ENCODE measurements around the gene ALK. TPM values are rescaled to one million over a fixed set of nuclear protein-coding genes. Genes with fewer than 3 reads are reported as not detected.

The ALK gene
- total RNA-seq, 1 experiment from 2014 or later = 0.07 TPM

DNA sequence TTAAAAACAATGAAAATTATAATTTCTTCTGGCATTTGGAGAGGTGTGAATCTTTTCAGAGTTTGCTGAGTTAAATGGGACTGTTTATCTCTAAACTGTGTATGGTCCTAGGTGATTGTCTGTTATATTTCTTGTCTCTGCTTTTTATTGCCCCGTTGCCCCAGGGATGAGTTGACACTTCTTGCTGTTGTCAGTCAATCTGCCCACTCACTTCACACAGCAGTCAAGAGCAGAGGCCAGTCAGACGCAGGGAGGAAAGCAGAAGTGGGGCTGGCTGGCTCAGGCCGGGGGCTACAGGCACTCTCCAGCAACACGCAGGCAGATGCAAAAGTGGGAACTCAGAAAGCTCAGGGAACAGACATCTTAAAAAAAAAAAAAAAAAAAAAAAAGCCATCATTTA, 441.0 kb downstream of the ALK start:
- TF ChIP-seq, protein P1, sequence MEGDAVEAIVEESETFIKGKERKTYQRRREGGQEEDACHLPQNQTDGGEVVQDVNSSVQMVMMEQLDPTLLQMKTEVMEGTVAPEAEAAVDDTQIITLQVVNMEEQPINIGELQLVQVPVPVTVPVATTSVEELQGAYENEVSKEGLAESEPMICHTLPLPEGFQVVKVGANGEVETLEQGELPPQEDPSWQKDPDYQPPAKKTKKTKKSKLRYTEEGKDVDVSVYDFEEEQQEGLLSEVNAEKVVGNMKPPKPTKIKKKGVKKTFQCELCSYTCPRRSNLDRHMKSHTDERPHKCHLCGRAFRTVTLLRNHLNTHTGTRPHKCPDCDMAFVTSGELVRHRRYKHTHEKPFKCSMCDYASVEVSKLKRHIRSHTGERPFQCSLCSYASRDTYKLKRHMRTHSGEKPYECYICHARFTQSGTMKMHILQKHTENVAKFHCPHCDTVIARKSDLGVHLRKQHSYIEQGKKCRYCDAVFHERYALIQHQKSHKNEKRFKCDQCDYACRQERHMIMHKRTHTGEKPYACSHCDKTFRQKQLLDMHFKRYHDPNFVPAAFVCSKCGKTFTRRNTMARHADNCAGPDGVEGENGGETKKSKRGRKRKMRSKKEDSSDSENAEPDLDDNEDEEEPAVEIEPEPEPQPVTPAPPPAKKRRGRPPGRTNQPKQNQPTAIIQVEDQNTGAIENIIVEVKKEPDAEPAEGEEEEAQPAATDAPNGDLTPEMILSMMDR (IDR thresholded peaks at IDR 0.05; ENCODE audit: unreplicated experiment) = no peak
- Mint-ChIP-seq H3K36me3 (ENCODE audit: insufficient read depth, unreplicated experiment) (no peaks in the 10 kb centered on the region), H3K27ac (ENCODE audit: low read depth, unreplicated experiment) (no peak overlapping the region), H3K27me3 (ENCODE audit: insufficient read depth, unreplicated experiment) (no peaks in the 10 kb centered on the region), H3K4me3 (ENCODE audit: unreplicated experiment) (no peak overlapping the region), H3K4me1 (ENCODE audit: insufficient read depth, unreplicated experiment) (no peaks in the 10 kb centered on the region), H3K9me3 (ENCODE audit: unreplicated experiment) (peaks cover 7% of the 10 kb centered on the region)
- POLR2A ChIA-PET = no interaction called here
- BruUV-seq (replicated peaks) = no TSS peak
- DNase-seq (ENCODE audit: unreplicated experiment) = no peak
- CTCF ChIA-PET = interaction anchor here (0.5 kb wide), 1 partner anchor 40 kb away, joined by 3 read pairs; no protein-coding TSS in a partner anchor
- intact Hi-C loops (cut with micrococcal nuclease) = no loop called here

- intact Hi-C loops (cut with micrococcal nuclease) = no loop called here
- Mint-ChIP-seq H3K4me3 (ENCODE audit: unreplicated experiment) (no peak overlapping the region), H3K9me3 (ENCODE audit: unreplicated experiment) (peaks cover 7% of the 10 kb centered on the region), H3K4me1 (ENCODE audit: insufficient read depth, unreplicated experiment) (no peaks in the 10 kb centered on the region), H3K27ac (ENCODE audit: low read depth, unreplicated experiment) (no peak overlapping the region), H3K27me3 (ENCODE audit: insufficient read depth, unreplicated experiment) (no peaks in the 10 kb centered on the region), H3K36me3 (ENCODE audit: insufficient read depth, unreplicated experiment) (no peaks in the 10 kb centered on the region)
- POLR2A ChIA-PET = no interaction called here
- TF ChIP-seq, protein P1 (IDR thresholded peaks at IDR 0.05; ENCODE audit: unreplicated experiment) = no peak
- DNase-seq (ENCODE audit: unreplicated experiment) = no peak
- no TSS peak for BruUV-seq (replicated peaks)
- CTCF ChIA-PET = no interaction called here
Measured at GRCh38 chr2:29479401-29479800, 442.0 kb downstream of the ALK start.

GRCh38 chr2:29478641-29479040, 442.7 kb downstream of the ALK start:
- no peak overlapping the region for H3K27ac Mint-ChIP-seq (ENCODE audit: low read depth, unreplicated experiment)
- H3K4me1 Mint-ChIP-seq (ENCODE audit: insufficient read depth, unreplicated experiment) = no peaks in the 10 kb centered on the region
- ChIA-PET POLR2A (interaction anchor here (0.6 kb wide), 1 partner anchor 562 kb away, joined by 3 read pairs; no protein-coding TSS in a partner anchor), CTCF (interaction anchor here (0.5 kb wide), 1 partner anchor 364 kb away, joined by 3 read pairs; no protein-coding TSS in a partner anchor)
- H3K36me3 Mint-ChIP-seq (ENCODE audit: insufficient read depth, unreplicated experiment) = no peaks in the 10 kb centered on the region
- H3K27me3 Mint-ChIP-seq (ENCODE audit: insufficient read depth, unreplicated experiment) = no peaks in the 10 kb centered on the region
- no peak overlapping the region for H3K4me3 Mint-ChIP-seq (ENCODE audit: unreplicated experiment)
- intact Hi-C loops (cut with micrococcal nuclease) = no loop called here
- TF ChIP-seq, protein P1 (IDR thresholded peaks at IDR 0.05; ENCODE audit: unreplicated experiment) = no peak
- no peak for DNase-seq (ENCODE audit: unreplicated experiment)
- H3K9me3 Mint-ChIP-seq (ENCODE audit: unreplicated experiment) = peaks cover 3% of the 10 kb centered on the region
- BruUV-seq (replicated peaks) = no TSS peak

DNA sequence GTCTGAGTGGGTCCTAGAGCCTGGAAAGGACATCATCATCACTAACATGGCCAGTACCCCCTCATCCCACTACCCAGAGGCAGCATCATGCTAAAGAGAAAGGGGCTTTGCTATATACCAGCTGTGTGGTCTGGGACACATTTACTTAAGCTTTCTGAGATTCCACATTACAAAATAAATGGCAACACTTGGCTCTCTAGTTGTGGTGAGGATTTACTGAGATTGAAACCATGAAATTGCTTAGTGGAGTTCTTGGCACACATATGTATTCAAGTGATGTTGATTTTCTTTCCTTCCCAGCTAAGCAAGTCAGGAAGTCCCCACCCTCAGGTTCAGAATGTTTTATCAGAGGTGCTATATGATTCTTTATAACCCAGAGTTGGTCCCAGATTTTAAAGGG, 444.2 kb downstream of the ALK start:
- H3K27me3 Mint-ChIP-seq (ENCODE audit: insufficient read depth, unreplicated experiment) = no peaks in the 10 kb centered on the region
- no peak overlapping the region for H3K4me3 Mint-ChIP-seq (ENCODE audit: unreplicated experiment)
- no peak overlapping the region for H3K27ac Mint-ChIP-seq (ENCODE audit: low read depth, unreplicated experiment)
- TF ChIP-seq, protein P1 (IDR thresholded peaks at IDR 0.05; ENCODE audit: unreplicated experiment) = no peak
- H3K4me1 Mint-ChIP-seq (ENCODE audit: insufficient read depth, unreplicated experiment) = no peaks in the 10 kb centered on the region
- no TSS peak for BruUV-seq (replicated peaks)
- POLR2A ChIA-PET = no interaction called here
- intact Hi-C loops (cut with micrococcal nuclease) = no loop called here
- CTCF ChIA-PET = interaction anchor here (0.6 kb wide), 1 partner anchor 436 kb away, joined by 3 read pairs; no protein-coding TSS in a partner anchor
- no peaks in the 10 kb centered on the region for H3K36me3 Mint-ChIP-seq (ENCODE audit: insufficient read depth, unreplicated experiment)
- no peak for DNase-seq (ENCODE audit: unreplicated experiment)
- H3K9me3 Mint-ChIP-seq (ENCODE audit: unreplicated experiment) = no peaks in the 10 kb centered on the region

Data from MCF 10A (cell line).